Esophagus squamous epithelium (tissue), 5 donors: ENCODE measurements around the gene CTNNA3. TPM values are rescaled to one million over a fixed set of nuclear protein-coding genes. Genes with fewer than 3 reads are reported as not detected.

Experiments
- DNase-seq: peaks from one replicate; lab custom pipeline; 2025; lab: John Stamatoyannopoulos, UW
- H3K27ac ChIP-seq, 4 donors: fragments of 200-600 bp; sonication (generic); one replicate each; pipeline ENCODE4 v1.5.1; 2016 to 2019; ENCODE audit warnings: mild to moderate bottlenecking in 1 of 4
- H3K27me3 ChIP-seq, 4 donors: fragments of 200-600 bp; sonication (generic); 1 replicate in 3 of 4; 2 replicates in 1 of 4; pipeline versions ENCODE4 v1.5.1 to v1.6.0; 2017 to 2021; ENCODE audit warnings: antibody characterized with exemption in 1 of 4
- H3K36me3 ChIP-seq, 3 donors: fragments of 200-600 bp; sonication (generic); one replicate each; pipeline ENCODE4 v1.5.1; 2016 to 2019
- H3K4me1 ChIP-seq, 3 donors: fragments of 200-600 bp; sonication (generic); one replicate each; pipeline ENCODE4 v1.5.1; 2017 to 2019
- H3K4me3 ChIP-seq, 4 donors: fragments of 200-600 bp; sonication (generic); 1 replicate in 3 of 4; 2 replicates in 1 of 4; pipeline ENCODE4 v1.5.1; 2016 to 2019; ENCODE audit warnings: mild to moderate bottlenecking in 2 of 4, moderate library complexity in 1 of 4
- H3K9me3 ChIP-seq, 3 donors: fragments of 200-600 bp; sonication (generic); one replicate each; pipeline ENCODE4 v1.5.1; 2016 to 2019
- POLR2A ChIP-seq, 4 donors: fragments of 450-650 bp; IDR thresholded peaks; one replicate each; pipeline ENCODE4 v1.6.1; 2017; ENCODE audit warnings: antibody characterized with exemption in 4 of 4, mild to moderate bottlenecking in 4 of 4, moderate library complexity in 3 of 4
- WGBS, 2 donors: methylation state at CpG; one replicate each; pipeline ENCODE4 v1.1.5; 2018; 5-methylcytosine and 5-hydroxymethylcytosine counted together
- intact Hi-C: fragments of 100-400 bp; cut with DNase I; formaldehyde crosslinking; loops from one replicate; pipeline ENCODE4 v1.15.0; 2022
- total RNA-seq, 4 donors: library from RNA; depleted of rRNA; stranded (reverse); fragments of >200 nt; gene quantifications; one replicate each; pipeline ENCODE4 v1.1.0, GENCODE V29; 2016
- TF ChIP-seq, protein P1 (sequence below), 6 experiments: fragments of 450-650 bp in 4 of 6; fragments of 200-600 bp in 2 of 6; sonication (generic) in 2 of 6; IDR thresholded peaks; one replicate each; pipeline ENCODE4 v1.5.1; 2016 to 2019; ENCODE audit warnings: antibody characterized with exemption in 6 of 6, mild to moderate bottlenecking in 4 of 6, moderate library complexity in 4 of 6
- donor health status: DM: yes; HTN: yes; CAD: no.

The CTNNA3 gene
- total RNA-seq, 4 donors from 2014 or later: 0.29 to 1.9 (median 0.61) TPM; not detected in 1

DNA sequence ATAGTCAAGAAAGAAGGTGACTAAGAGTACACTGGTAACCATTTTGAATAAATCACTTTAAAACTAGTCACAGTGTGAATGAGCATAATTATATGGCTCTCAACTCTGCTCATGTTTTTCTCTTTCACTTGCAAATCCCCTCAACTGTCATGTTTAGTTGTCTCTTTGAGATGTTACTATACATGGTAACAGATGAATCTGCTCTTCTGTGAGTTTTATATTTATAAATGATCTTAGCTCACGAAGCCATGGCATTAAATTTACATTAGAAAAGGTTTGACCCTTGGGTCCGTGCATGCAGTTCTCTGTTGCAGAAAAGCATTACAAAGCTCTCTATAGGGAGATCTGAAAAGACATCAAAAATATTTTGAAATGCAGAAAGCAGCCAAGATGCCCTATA is 803.1 kb downstream of the CTNNA3 start:
- DNase-seq: no peak
- no peaks in the 10 kb centered on the region for H3K4me1 ChIP-seq
- H3K27me3 ChIP-seq: no peaks in the 10 kb centered on the region
- H3K4me3 ChIP-seq: no peak overlapping the region
- no peak overlapping the region for H3K27ac ChIP-seq
- no peak for TF ChIP-seq POLR2A (IDR thresholded peaks at IDR 0.05)
- TF ChIP-seq, protein P1, sequence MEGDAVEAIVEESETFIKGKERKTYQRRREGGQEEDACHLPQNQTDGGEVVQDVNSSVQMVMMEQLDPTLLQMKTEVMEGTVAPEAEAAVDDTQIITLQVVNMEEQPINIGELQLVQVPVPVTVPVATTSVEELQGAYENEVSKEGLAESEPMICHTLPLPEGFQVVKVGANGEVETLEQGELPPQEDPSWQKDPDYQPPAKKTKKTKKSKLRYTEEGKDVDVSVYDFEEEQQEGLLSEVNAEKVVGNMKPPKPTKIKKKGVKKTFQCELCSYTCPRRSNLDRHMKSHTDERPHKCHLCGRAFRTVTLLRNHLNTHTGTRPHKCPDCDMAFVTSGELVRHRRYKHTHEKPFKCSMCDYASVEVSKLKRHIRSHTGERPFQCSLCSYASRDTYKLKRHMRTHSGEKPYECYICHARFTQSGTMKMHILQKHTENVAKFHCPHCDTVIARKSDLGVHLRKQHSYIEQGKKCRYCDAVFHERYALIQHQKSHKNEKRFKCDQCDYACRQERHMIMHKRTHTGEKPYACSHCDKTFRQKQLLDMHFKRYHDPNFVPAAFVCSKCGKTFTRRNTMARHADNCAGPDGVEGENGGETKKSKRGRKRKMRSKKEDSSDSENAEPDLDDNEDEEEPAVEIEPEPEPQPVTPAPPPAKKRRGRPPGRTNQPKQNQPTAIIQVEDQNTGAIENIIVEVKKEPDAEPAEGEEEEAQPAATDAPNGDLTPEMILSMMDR (IDR thresholded peaks at IDR 0.05): no peak
- intact Hi-C loops: no loop called here
- no peaks in the 10 kb centered on the region for H3K36me3 ChIP-seq
- peaks cover 0 to 3% (median 0%) of the 10 kb centered on the region in 3 donors for H3K9me3 ChIP-seq
- 19 to 20% methylated on average over 2 of the region's 2 CpGs for WGBS, 2 donors

DNA sequence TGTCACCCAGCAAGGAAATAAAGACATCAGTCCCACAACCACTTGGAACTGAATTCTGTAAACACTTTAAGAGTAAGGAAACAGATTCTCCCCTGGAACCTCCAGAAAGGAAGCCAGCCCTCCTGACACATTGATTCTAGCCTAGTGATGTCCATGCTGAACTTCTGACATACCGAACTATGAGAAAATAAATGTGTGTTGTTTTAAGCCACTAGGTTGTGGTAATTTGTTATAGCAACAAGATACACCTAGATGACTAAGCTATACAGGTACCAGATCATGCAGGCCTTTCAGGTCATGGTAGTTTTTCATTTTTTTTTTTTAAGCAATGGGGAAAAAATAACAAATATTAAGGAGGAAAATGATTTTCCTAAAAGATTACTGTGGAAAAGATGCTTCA is 807.8 kb downstream of the CTNNA3 start:
- intact Hi-C loops: no loop called here
- Histone ChIP-seq H3K27ac (no peak overlapping the region), H3K4me3 (no peak overlapping the region), H3K4me1 (no peaks in the 10 kb centered on the region), H3K27me3 (no peaks in the 10 kb centered on the region), H3K9me3 (no peaks in the 10 kb centered on the region), H3K36me3 (no peaks in the 10 kb centered on the region)
- no peak for TF ChIP-seq POLR2A (IDR thresholded peaks at IDR 0.05)
- 60 to 82% methylated on average over 1 of the region's 1 CpG for WGBS, 2 donors
- DNase-seq: no peak

DNA sequence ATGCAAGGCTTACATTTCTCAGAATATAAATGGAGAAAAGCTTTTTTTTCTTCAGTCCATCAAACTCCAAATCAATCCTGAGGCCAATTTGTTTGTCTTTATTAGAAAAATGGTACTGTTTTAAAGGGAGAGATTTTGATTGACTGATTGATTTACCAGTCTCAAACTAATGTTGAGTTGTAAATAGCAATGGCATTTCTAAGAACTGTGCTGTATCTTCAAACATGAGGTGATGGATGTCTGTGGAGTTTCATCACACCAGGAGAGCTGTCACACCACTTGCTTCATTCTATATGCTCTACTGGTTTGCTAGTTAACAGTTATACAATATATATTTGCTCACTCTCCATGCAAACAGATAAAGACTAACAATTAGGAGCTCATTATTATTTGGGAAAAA is 809.1 kb downstream of the CTNNA3 start:
- Histone ChIP-seq H3K36me3 (no peaks in the 10 kb centered on the region), H3K27ac (no peak overlapping the region), H3K4me3 (no peak overlapping the region), H3K4me1 (no peaks in the 10 kb centered on the region), H3K9me3 (no peaks in the 10 kb centered on the region), H3K27me3 (no peaks in the 10 kb centered on the region)
- intact Hi-C loops: no loop called here
- TF ChIP-seq, protein P1 (IDR thresholded peaks at IDR 0.05): no peak
- no peak for TF ChIP-seq POLR2A (IDR thresholded peaks at IDR 0.05)
- DNase-seq: no peak

DNA sequence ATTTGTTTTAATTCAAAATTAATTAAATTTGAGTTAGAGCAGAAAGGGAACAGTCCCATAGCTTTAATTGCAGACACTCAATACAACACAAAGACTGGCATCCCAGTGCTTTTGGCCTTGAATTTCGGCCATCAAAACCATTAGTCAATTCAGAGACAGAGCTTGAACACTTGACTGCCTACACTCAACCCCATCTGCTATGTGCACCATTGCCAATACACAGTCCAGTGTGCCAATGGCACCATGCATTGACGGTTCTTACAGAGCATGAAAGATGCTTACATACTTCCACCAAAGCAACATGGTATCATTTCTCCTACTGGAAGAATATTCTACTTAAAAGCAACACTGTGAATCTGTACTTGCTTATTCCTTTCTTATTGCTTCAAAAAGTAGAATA is 813.7 kb downstream of the CTNNA3 start:
- Histone ChIP-seq H3K36me3 (no peaks in the 10 kb centered on the region), H3K9me3 (no peaks in the 10 kb centered on the region), H3K27ac (no peak overlapping the region), H3K4me1 (no peaks in the 10 kb centered on the region), H3K27me3 (no peaks in the 10 kb centered on the region), H3K4me3 (no peak overlapping the region)
- intact Hi-C loops: no loop called here
- WGBS, 2 donors: 53 to 69% methylated on average over 2 of the region's 2 CpGs
- no peak for TF ChIP-seq POLR2A (IDR thresholded peaks at IDR 0.05)
- TF ChIP-seq, protein P1 (IDR thresholded peaks at IDR 0.05): no peak
- DNase-seq: no peak

DNA sequence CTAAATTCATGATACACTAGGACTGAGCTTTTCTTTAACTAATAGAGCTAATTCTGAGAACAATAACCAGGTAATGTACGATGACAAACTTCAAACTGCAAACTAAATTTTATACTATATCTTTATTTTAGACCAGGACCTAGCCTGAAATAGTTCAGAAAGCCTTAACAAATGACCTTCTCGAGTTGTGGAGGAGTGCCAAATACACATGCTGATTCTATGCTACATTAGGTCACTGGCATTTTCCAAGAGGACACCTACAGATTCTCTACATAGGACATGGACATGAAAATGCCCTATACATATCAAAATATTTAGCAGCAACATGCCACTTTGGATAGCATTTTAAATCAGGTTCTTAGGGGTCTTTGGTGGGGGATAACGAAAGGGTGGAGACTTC is 814.2 kb downstream of the CTNNA3 start:
- H3K27ac ChIP-seq: no peak overlapping the region
- DNase-seq: no peak
- 44 to 52% methylated on average over 3 of the region's 3 CpGs for WGBS, 2 donors
- intact Hi-C loops: no loop called here
- TF ChIP-seq POLR2A (IDR thresholded peaks at IDR 0.05): no peak
- TF ChIP-seq, protein P1 (IDR thresholded peaks at IDR 0.05): no peak
- no peaks in the 10 kb centered on the region for H3K4me1 ChIP-seq
- no peaks in the 10 kb centered on the region for H3K36me3 ChIP-seq
- no peaks in the 10 kb centered on the region for H3K9me3 ChIP-seq
- H3K4me3 ChIP-seq: no peak overlapping the region
- no peaks in the 10 kb centered on the region for H3K27me3 ChIP-seq

DNA sequence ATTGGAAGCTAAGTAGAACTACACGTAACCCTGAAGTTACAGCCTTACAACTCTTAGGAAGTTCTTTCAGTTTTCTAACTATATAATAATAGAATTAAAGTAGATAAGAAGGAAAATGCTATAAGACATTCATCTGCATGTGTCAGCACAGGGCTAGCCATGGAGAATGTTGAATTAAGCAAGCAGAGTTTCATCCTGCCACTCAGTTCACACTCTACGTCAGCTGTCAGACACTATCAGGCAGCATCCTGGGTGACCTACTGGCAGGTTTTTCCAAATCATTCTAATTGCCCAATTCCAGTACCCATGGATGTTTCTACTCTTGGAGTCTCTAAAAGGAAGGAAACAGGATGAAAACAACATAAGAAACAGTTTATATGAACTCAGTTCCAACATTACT is 815.2 kb downstream of the CTNNA3 start:
- TF ChIP-seq POLR2A (IDR thresholded peaks at IDR 0.05): no peak
- TF ChIP-seq, protein P1 (IDR thresholded peaks at IDR 0.05): no peak
- intact Hi-C loops: no loop called here
- Histone ChIP-seq H3K9me3 (no peaks in the 10 kb centered on the region), H3K27ac (no peak overlapping the region), H3K4me3 (no peak overlapping the region), H3K27me3 (no peaks in the 10 kb centered on the region), H3K4me1 (no peaks in the 10 kb centered on the region), H3K36me3 (no peaks in the 10 kb centered on the region)
- 86 to 97% methylated on average over 2 of the region's 2 CpGs for WGBS, 2 donors
- DNase-seq: no peak
